GM20431 (cell line): ENCODE data around the gene UBL7.

ENCODE experiments used
- in situ Hi-C: fragments of 300-500 bp; cut with MseI, MboI; formaldehyde crosslinking; loops from one replicate; pipeline ENCODE4 v1.15.0; 2020; ENCODE audit warnings: low sequenced_read_pairs; ENCODE audit not compliant: unreplicated experiment

The UBL7 gene

GRCh38 chr15:74413350-74414080 is 47.4 kb downstream of the UBL7 start:
- in situ Hi-C loops = no loop called here

GRCh38 chr15:74412159-74412558 is 48.8 kb downstream of the UBL7 start:
- in situ Hi-C loops = no loop called here

GRCh38 chr15:74411686-74412085 is 49.3 kb downstream of the UBL7 start:
- in situ Hi-C loops = no loop called here

- in situ Hi-C loops = no loop called here
Observed at GRCh38 chr15:74410502-74410901, 50.5 kb downstream of the UBL7 start.

- in situ Hi-C loops = no loop called here
Observed at GRCh38 chr15:74409225-74409624, 51.7 kb downstream of the UBL7 start.

GRCh38 chr15:74408815-74409214 is 52.1 kb downstream of the UBL7 start:
- in situ Hi-C loops = no loop called here

- in situ Hi-C loops = no loop called here
Observed at GRCh38 chr15:74408385-74408784, 52.6 kb downstream of the UBL7 start.

- in situ Hi-C loops = no loop called here
Observed at GRCh38 chr15:74406992-74407705, 53.8 kb downstream of the UBL7 start.

- in situ Hi-C loops = no loop called here
Observed at GRCh38 chr15:74406517-74406916, 54.4 kb downstream of the UBL7 start.

GRCh38 chr15:74405823-74406222 is 55.1 kb downstream of the UBL7 start:
- in situ Hi-C loops = no loop called here

- in situ Hi-C loops = no loop called here
Observed at GRCh38 chr15:74403991-74404563, 56.9 kb downstream of the UBL7 start.

GRCh38 chr15:74403588-74403919 is 57.4 kb downstream of the UBL7 start:
- in situ Hi-C loops = no loop called here

- in situ Hi-C loops = no loop called here
Observed at GRCh38 chr15:74402873-74403587, 57.9 kb downstream of the UBL7 start.

- in situ Hi-C loops = no loop called here
Observed at GRCh38 chr15:74402337-74402841, 58.6 kb downstream of the UBL7 start.

- in situ Hi-C loops = no loop called here
Observed at GRCh38 chr15:74400915-74401757, 59.8 kb downstream of the UBL7 start.

- in situ Hi-C loops = no loop called here
Observed at GRCh38 chr15:74400313-74400860, 60.6 kb downstream of the UBL7 start.

GRCh38 chr15:74399511-74400312 is 61.2 kb downstream of the UBL7 start:
- in situ Hi-C loops = no loop called here

- in situ Hi-C loops = no loop called here
Observed at GRCh38 chr15:74399100-74399499, 61.9 kb downstream of the UBL7 start.

GRCh38 chr15:74398183-74398582 is 62.8 kb downstream of the UBL7 start:
- in situ Hi-C loops = no loop called here
